GM18861 (cell line): Measurements from ENCODE around the gene RETREG3.
A peak's percentile ranks its signal among the peaks of the same experiment; 100 is the strongest.
"Not testable (repeated sequence)": the region's sequence is repeated elsewhere in the genome, so short reads cannot be mapped to it uniquely, and the experiment has no call there.

Source experiments
- ATAC-seq: cut with Tn5 transposase; IDR thresholded peaks from one replicate; pipeline ENCODE4 v1.9.1; 2021; ENCODE audit not compliant: unreplicated experiment

RETREG3 gene

GRCh38 chr17:42574463-42574862 is 34.7 kb downstream of the RETREG3 start:
- no peak for ATAC-seq

- ATAC-seq = no peak
Measured at GRCh38 chr17:42573095-42573494, 36.1 kb downstream of the RETREG3 start.

- ATAC-seq = no peak
Measured at GRCh38 chr17:42571435-42572225, 37.5 kb downstream of the RETREG3 start.

- no peak for ATAC-seq
Measured at GRCh38 chr17:42568341-42569111, 40.6 kb downstream of the RETREG3 start.

GRCh38 chr17:42566883-42567573 is 42.1 kb downstream of the RETREG3 start, which contains the start of gene MLX:
Gene MLX, plus strand, starts transcription at chr17:42567100. Its CDS starts 25 bp downstream, at chr17:42567125.
- peak; percentile 46 for ATAC-seq

- no peak for ATAC-seq
Measured at GRCh38 chr17:42566215-42566882, 42.8 kb downstream of the RETREG3 start.

GRCh38 chr17:42565523-42566214 is 43.5 kb downstream of the RETREG3 start:
- no peak for ATAC-seq

- no peak for ATAC-seq
Measured at GRCh38 chr17:42564815-42565522, 44.2 kb downstream of the RETREG3 start.

- ATAC-seq = no peak
Measured at GRCh38 chr17:42563950-42564349, 45.2 kb downstream of the RETREG3 start.

GRCh38 chr17:42563543-42563942 is 45.6 kb downstream of the RETREG3 start:
- no peak for ATAC-seq

GRCh38 chr17:42563143-42563509 is 46.0 kb downstream of the RETREG3 start:
- no peak for ATAC-seq

- no peak for ATAC-seq
Measured at GRCh38 chr17:42562388-42563142, 46.6 kb downstream of the RETREG3 start.

- ATAC-seq = peak; percentile 46
Measured at GRCh38 chr17:42561897-42562387, 47.2 kb downstream of the RETREG3 start, which contains the start of gene COASY. Gene COASY, plus strand, starts transcription at chr17:42562148. Its CDS starts 475 bp downstream, at chr17:42562623.

- no peak for ATAC-seq
Measured at GRCh38 chr17:42560246-42560645, 48.9 kb downstream of the RETREG3 start.

- ATAC-seq = no peak
Measured at GRCh38 chr17:42559075-42559474, 50.1 kb downstream of the RETREG3 start.

- ATAC-seq = not testable (repeated sequence)
Measured at GRCh38 chr17:42555961-42556617, 53.1 kb downstream of the RETREG3 start.

- ATAC-seq = no peak
Measured at GRCh38 chr17:42555122-42555622, 54.0 kb downstream of the RETREG3 start.
